B cell (primary cell): ENCODE data around the gene TMEM182. TPM values are rescaled to one million over a fixed set of nuclear protein-coding genes. Genes with fewer than 3 reads are reported as not detected.

Experiments
- ATAC-seq: fragments of 200-7000 bp; cut with Tn5 transposase; one replicate; pipeline ENCODE4 v1.10.0; 2021; ENCODE audit warnings: low read depth, mild to moderate bottlenecking, moderate number of reproducible peaks, moderate library complexity
- CTCF ChIA-PET: fragments of 350-600 bp; sonication (Branson Sonifier 250); formaldehyde crosslinking; loops from one replicate; lab custom pipeline; 2021; ENCODE audit warnings: antibody characterized with exemption, inconsistent platforms; lab: Charles Lee
- POLR2A ChIA-PET: fragments of 350-600 bp; sonication (Branson Sonifier 250); formaldehyde crosslinking; loops from one replicate; lab custom pipeline; 2021; ENCODE audit warnings: antibody characterized with exemption; lab: Charles Lee
- DNase-seq: peaks from one replicate; pipeline ENCODE4 v3.0.0; 2013
- H2AFZ ChIP-seq: 2 replicates; pipeline ENCODE4 v1.6.1; 2012; ENCODE audit warnings: mild to moderate bottlenecking, low read depth, low read length; ENCODE audit not compliant: insufficient read depth, poor library complexity, severe bottlenecking
- H3K27ac ChIP-seq, 2 donors: 1 replicate in 1 of 2; 2 replicates in 1 of 2; pipeline ENCODE4 v1.5.1; 2012 to 2013; ENCODE audit warnings: low read length in 2 of 2, mild to moderate bottlenecking in 2 of 2, moderate library complexity in 1 of 2
- H3K27me3 ChIP-seq, 4 experiments: fragments of 200-600 bp in 1 of 4; sonication (generic) in 1 of 4; replicated peaks in 1 of 4; 1 replicate in 2 of 4; 2 replicates in 2 of 4; pipeline versions ENCODE4 v1.6.1 to v1.7.0; 2013 to 2016; ENCODE audit warnings: low read length in 3 of 4, mild to moderate bottlenecking in 2 of 4, mixed read lengths in 1 of 4, moderate library complexity in 1 of 4; ENCODE audit not compliant: insufficient read depth in 4 of 4, control insufficient read depth in 3 of 4; ENCODE audit errors: control extremely low read depth in 1 of 4
- H3K36me3 ChIP-seq, 2 experiments: replicated peaks in 1 of 2; 1 replicate in 1 of 2; 2 replicates in 1 of 2; pipeline versions ENCODE4 v1.6.1 to v1.7.1; 2013; ENCODE audit warnings: low read length in 1 of 2; ENCODE audit not compliant: insufficient read depth in 2 of 2, control insufficient read depth in 1 of 2; ENCODE audit errors: control extremely low read depth in 1 of 2, extremely low read depth in 1 of 2
- H3K4me1 ChIP-seq, 2 donors: fragments of 200-600 bp in 1 of 2; sonication (generic) in 1 of 2; 1 replicate in 1 of 2; 2 replicates in 1 of 2; pipeline versions ENCODE4 v1.5.1 to v1.6.1; 2013 to 2017; ENCODE audit warnings: low read length in 2 of 2; ENCODE audit not compliant: control insufficient read depth in 2 of 2, insufficient read depth in 2 of 2
- H3K4me2 ChIP-seq: replicated peaks from 2 replicates; pipeline ENCODE3; 2012; ENCODE audit warnings: mild to moderate bottlenecking, low read depth, low read length; ENCODE audit not compliant: poor library complexity, severe bottlenecking
- H3K4me3 ChIP-seq, 5 experiments: fragments of 200-600 bp in 1 of 5; sonication (generic) in 1 of 5; 1 replicate in 3 of 5; 2 replicates in 2 of 5; pipeline versions ENCODE4 v1.5.1 to v1.7.0; 2011 to 2016; ENCODE audit warnings: low read length in 4 of 5, mild to moderate bottlenecking in 4 of 5, low read depth in 2 of 5, control low read depth in 1 of 5, moderate library complexity in 1 of 5; ENCODE audit not compliant: insufficient read depth in 1 of 5; ENCODE audit errors: control extremely low read depth in 1 of 5, extremely low read depth in 1 of 5
- H3K79me2 ChIP-seq: fragments of 200-600 bp; sonication (generic); one replicate; pipeline ENCODE4 v1.6.0; 2016; ENCODE audit warnings: low read length; ENCODE audit not compliant: control insufficient read depth, insufficient read depth
- H3K9ac ChIP-seq: fragments of 200-600 bp; sonication (generic); 2 replicates; pipeline ENCODE4 v1.6.1; 2017; ENCODE audit warnings: mild to moderate bottlenecking, low read length, moderate library complexity
- H3K9me3 ChIP-seq, 3 donors: one replicate each; pipeline versions ENCODE4 v1.6.1 to v1.7.1; 2013; ENCODE audit warnings: low read length in 2 of 3; ENCODE audit not compliant: control insufficient read depth in 2 of 3, insufficient read depth in 1 of 3; ENCODE audit errors: control extremely low read depth in 1 of 3
- H4K20me1 ChIP-seq: 2 replicates; pipeline ENCODE4 v1.6.0; 2012; ENCODE audit warnings: mild to moderate bottlenecking, low read length; ENCODE audit not compliant: insufficient read depth, control insufficient read depth, poor library complexity, severe bottlenecking
- H3K27ac Mint-ChIP-seq: one replicate; pipeline ENCODE4 v1.8.0; 2021; ENCODE audit warnings: mixed read lengths
- H3K27me3 Mint-ChIP-seq: one replicate; pipeline ENCODE4 v1.8.0; 2021; ENCODE audit warnings: mixed read lengths
- H3K4me1 Mint-ChIP-seq: one replicate; pipeline ENCODE4 v1.8.0; 2021; ENCODE audit warnings: mixed read lengths
- H3K4me3 Mint-ChIP-seq: one replicate; pipeline ENCODE4 v1.8.0; 2021; ENCODE audit warnings: mixed read lengths
- H3K9me3 Mint-ChIP-seq: one replicate; pipeline ENCODE4 v1.8.0; 2022; ENCODE audit warnings: mixed read lengths; ENCODE audit not compliant: insufficient read depth
- CTCF ChIP-seq: fragments of 200-600 bp; IDR thresholded peaks from one replicate; pipeline ENCODE4 v1.8.0; 2022; ENCODE audit warnings: antibody characterized with exemption, mild to moderate bottlenecking
- EZH2 ChIP-seq: IDR thresholded peaks from 2 replicates; pipeline ENCODE4 v1.6.1; 2012; ENCODE audit warnings: borderline replicate concordance, low read depth, mild to moderate bottlenecking, moderate library complexity, low read length; ENCODE audit not compliant: insufficient read depth, poor library complexity, severe bottlenecking
- WGBS: methylation state at CpG from one replicate; pipeline ENCODE4 v1.1.5; 2013; ENCODE audit warnings: missing lambda C conversion rate; ENCODE audit not compliant: insufficient coverage; 5-methylcytosine and 5-hydroxymethylcytosine counted together
- intact Hi-C: fragments of 100-400 bp; cut with micrococcal nuclease; formaldehyde crosslinking; loops from one replicate; pipeline ENCODE4 v1.10.0; 2022
- polyA plus RNA-seq: library from polyadenylated mRNA; depleted of rRNA; stranded (reverse); fragments of >200 nt; gene quantifications from 2 replicates; pipeline ENCODE4 v1.2.3, GENCODE V29; 2012
- total RNA-seq, 2 donors: library from RNA; stranded (reverse); fragments of 120-200 nt in 1 of 2; gene quantifications; 1 replicate in 1 of 2; 2 replicates in 1 of 2; pipeline versions ENCODE4 v1.2.3 to v1.2.4, GENCODE V29; 2013 to 2022

Gene TMEM182
- total and polyA plus RNA-seq, 2 donors (not counting 1 experiment from before 2014, with no cell fraction given) = 3.8 to 6.5 TPM

- ATAC-seq (no peak), DNase-seq (no peak)
- ChIA-PET POLR2A (no interaction called here), CTCF (interaction anchor here (1.1 kb wide), 1 partner anchor 10 kb away, joined by 4 read pairs; no protein-coding TSS in a partner anchor)
- Mint-ChIP-seq H3K27ac (no peak overlapping the region), H3K9me3 (peaks cover 15% of the 10 kb centered on the region), H3K4me1 (no peaks in the 10 kb centered on the region), H3K4me3 (no peak overlapping the region), H3K27me3 (no peaks in the 10 kb centered on the region)
- intact Hi-C loops = no loop called here
- H3K27ac ChIP-seq = no peak overlapping the region
- 100% methylated on average over 1 of the region's 4 CpGs for WGBS
- no peak overlapping the region for H3K9ac ChIP-seq
- H2AFZ ChIP-seq = no peak overlapping the region
- TF ChIP-seq EZH2 = no peak
- no peak for TF ChIP-seq CTCF
- no peaks in the 10 kb centered on the region for H3K4me1 ChIP-seq
- H3K4me3 ChIP-seq = no peak overlapping the region
- H3K27me3 ChIP-seq = no peaks in the 10 kb centered on the region
- no peaks in the 10 kb centered on the region for H4K20me1 ChIP-seq
- H3K9me3 ChIP-seq = peaks cover 1 to 17% (median 7%) of the 10 kb centered on the region in 3 donors
- H3K36me3 ChIP-seq = peaks cover 2 to 8% of the 10 kb centered on the region in 2 experiments
- H3K79me2 ChIP-seq = no peaks in the 10 kb centered on the region
- H3K4me2 ChIP-seq = no peak overlapping the region
Observed at GRCh38 chr2:102795641-102796040, 33.8 kb downstream of the TMEM182 start.

GRCh38 chr2:102796337-102796736, 34.5 kb downstream of the TMEM182 start:
- Histone ChIP-seq H3K79me2 (no peaks in the 10 kb centered on the region), H3K9ac (no peak overlapping the region), H3K27ac (no peak overlapping the region), H3K4me2 (no peak overlapping the region), H3K27me3 (no peaks in the 10 kb centered on the region), H2AFZ (no peak overlapping the region), H3K9me3 (peaks cover 2 to 24% (median 14%) of the 10 kb centered on the region in 3 donors), H3K4me3 (no peak overlapping the region), H3K4me1 (no peaks in the 10 kb centered on the region), H3K36me3 (peaks cover 2 to 8% of the 10 kb centered on the region in 2 experiments), H4K20me1 (no peaks in the 10 kb centered on the region)
- POLR2A ChIA-PET = no interaction called here
- no peak overlapping the region for H3K27ac Mint-ChIP-seq
- H3K9me3 Mint-ChIP-seq = peaks cover 20% of the 10 kb centered on the region
- CTCF ChIA-PET = interaction anchor here (0.9 to 1.3 kb wide), 3 partner anchors 10 to 12 kb away, joined by 3 to 4 read pairs (median 3); no protein-coding TSS in a partner anchor
- no peaks in the 10 kb centered on the region for H3K4me1 Mint-ChIP-seq
- intact Hi-C loops = no loop called here
- TF ChIP-seq CTCF = no peak
- TF ChIP-seq EZH2 = no peak
- no peak for DNase-seq
- no peaks in the 10 kb centered on the region for H3K27me3 Mint-ChIP-seq
- no peak for ATAC-seq
- WGBS = 80% methylated on average over 1 of the region's 2 CpGs
- no peak overlapping the region for H3K4me3 Mint-ChIP-seq
